Glomerular endothelial cell (primary cell): ENCODE results near the gene RLN2. TPM values are rescaled to one million over a fixed set of nuclear protein-coding genes. Genes with fewer than 3 reads are reported as not detected.
"Not testable (repeated sequence)": the region's sequence is repeated elsewhere in the genome, so short reads cannot be mapped to it uniquely, and the experiment has no call there.

Experiments used
- DNase-seq: peaks from one replicate; pipeline ENCODE4 v3.0.0-alpha.2; 2011; ENCODE audit warnings: low read depth, low spot score; ENCODE audit errors: extremely low read depth
- total RNA-seq: library from RNA; depleted of rRNA; stranded (reverse); fragments of >200 nt; gene quantifications from 2 replicates; pipeline ENCODE4 v1.2.3, GENCODE V29; 2015

The RLN2 gene, protein sequence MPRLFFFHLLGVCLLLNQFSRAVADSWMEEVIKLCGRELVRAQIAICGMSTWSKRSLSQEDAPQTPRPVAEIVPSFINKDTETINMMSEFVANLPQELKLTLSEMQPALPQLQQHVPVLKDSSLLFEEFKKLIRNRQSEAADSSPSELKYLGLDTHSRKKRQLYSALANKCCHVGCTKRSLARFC
- total RNA-seq: 0.68 TPM in 1 of 2 replicates, not detected in the other

DNA sequence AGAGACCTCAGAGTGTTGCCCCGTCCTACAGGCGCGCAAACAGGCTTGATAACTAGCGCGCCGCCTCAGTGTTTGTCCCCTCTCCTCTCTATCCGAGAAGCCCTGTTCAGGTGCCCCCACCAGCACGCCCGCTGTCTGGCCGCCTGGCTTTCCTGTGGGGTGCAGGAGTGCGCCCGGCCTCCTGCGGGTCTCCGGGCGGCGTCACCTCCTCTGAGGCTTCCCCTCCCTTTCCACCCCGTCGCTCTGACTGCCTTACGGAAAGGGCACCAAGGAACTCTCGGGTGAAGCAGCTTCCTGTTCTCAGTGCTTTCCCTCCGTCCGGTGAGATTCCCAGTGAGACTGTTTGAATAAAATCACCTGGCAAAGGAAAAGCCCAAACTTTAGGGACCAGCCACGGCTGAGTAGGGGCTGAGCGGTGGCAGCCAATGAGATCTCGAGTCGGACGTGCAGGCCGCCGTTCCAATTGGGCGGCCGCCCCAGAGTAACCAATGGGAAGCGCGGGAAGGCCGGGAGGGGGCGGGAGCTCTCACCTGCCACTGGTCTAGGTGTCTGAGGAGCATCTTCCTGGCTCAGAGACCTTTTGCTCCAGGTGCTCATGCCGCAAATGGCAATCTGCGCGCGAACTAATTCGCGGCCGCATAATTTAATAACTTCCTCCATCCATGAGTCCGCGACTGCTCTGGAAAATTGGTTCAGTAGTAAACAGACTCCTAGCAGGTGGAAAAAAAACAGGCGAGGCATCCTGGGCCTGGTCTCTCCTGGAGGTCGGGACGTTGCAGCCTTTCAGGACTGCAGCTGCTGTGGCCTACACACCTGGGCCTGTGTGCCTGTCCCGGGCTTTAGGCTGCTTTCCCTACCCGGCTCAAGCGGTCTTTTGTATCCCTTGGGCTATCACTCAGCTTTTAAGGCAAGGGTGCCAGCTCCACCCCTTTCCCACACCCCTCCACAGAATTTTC lies at the start of gene RLN2:
Gene RLN2 (minus strand): TSS at position 877 of the 956 bp plus-strand sequence. CDS start 136 bp downstream, at position 741.
- not testable (repeated sequence) for DNase-seq

DNA sequence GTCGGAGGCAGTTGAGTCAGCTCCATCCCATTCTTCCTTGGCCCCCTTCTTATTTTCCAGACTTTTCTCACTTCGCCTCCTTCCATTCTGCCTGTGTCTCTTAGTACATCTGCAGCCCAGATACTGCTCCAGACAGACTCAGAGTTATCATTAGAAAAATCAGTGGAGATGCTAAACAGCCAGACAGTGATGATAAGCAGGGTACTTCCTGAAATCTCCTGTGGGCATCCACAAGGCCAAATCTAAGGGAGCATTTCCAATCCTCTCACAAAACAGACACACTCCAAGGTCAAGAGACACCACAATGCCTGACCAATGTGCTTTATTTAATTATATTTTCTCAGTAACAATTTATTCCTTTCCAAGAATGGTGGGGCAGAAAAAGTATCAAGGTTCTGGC lies 49.7 kb upstream of the RLN2 start:
- no peak for DNase-seq

DNA sequence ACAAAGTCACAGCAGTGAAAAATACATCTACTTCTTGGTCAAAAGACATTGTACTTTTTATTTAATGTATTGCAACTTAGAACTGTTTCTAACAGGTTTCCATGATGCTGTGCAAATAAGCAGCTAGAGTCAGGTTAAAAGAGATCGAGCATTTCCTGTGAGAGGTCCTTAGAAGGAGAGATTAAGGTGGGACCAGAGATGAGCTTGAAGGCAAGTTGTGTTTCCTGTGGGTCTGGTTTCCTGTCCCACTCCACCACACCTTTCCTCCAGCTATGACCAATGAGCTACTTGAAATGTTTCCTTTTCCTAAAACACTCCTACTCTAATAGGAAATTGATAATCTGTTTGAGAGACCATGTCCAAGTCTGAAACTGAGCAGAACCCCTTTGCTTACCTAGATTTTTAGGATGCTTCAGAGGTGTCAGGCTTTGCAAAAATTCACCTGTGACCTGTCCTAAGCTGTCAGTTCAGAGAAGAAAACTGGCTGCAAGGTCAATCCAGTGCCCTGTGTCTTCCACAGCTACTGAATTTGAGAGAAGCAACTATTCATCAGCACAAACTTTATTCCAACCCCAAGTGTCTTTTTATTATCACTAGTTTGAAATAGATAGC lies 48.2 kb upstream of the RLN2 start:
- DNase-seq: no peak

DNA sequence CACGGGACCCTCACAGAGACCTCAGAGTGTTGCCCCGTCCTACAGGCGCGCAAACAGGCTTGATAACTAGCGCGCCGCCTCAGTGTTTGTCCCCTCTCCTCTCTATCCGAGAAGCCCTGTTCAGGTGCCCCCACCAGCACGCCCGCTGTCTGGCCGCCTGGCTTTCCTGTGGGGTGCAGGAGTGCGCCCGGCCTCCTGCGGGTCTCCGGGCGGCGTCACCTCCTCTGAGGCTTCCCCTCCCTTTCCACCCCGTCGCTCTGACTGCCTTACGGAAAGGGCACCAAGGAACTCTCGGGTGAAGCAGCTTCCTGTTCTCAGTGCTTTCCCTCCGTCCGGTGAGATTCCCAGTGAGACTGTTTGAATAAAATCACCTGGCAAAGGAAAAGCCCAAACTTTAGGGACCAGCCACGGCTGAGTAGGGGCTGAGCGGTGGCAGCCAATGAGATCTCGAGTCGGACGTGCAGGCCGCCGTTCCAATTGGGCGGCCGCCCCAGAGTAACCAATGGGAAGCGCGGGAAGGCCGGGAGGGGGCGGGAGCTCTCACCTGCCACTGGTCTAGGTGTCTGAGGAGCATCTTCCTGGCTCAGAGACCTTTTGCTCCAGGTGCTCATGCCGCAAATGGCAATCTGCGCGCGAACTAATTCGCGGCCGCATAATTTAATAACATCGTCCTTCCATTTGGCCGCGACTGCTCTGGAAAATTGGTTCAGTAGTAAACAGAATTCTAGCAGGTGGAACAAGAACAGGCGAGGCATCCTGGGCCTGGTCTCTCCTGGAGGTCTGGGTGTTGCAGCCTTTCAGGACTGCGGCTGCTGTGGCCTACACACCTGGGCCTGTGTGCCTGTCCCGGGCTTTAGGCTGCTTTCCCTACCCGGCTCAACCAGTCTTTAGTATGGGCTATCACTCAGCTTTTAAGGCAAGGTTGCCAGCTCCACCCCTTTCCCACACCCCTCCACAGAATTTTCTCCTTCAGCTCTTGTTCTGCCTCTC lies 34.8 kb upstream of the RLN2 start, which contains the start of gene RLN1:
Gene RLN1 (minus strand): TSS at position 885 of the 990 bp plus-strand sequence. CDS start 130 bp downstream, at position 755.
- not testable (repeated sequence) for DNase-seq

DNA sequence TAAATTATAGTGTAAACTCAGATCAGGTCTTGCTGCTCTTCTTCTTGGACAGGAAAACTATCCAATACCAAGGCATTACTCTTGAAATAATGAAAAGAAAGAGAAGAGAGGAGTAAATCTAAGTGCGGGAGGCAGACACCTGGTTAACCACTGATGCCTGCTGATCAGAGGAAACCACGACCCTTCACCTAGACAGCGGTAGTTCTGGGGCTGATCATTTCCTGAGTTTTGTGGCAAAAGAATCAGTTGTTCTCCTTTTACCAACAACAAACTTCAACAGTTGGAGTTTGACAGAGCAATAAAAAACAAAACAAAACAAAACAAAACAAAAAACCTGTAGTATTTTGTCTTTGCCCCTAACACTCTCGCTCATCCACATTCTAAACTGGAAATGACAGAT lies 32.2 kb upstream of the RLN2 start:
- DNase-seq: no peak

DNA sequence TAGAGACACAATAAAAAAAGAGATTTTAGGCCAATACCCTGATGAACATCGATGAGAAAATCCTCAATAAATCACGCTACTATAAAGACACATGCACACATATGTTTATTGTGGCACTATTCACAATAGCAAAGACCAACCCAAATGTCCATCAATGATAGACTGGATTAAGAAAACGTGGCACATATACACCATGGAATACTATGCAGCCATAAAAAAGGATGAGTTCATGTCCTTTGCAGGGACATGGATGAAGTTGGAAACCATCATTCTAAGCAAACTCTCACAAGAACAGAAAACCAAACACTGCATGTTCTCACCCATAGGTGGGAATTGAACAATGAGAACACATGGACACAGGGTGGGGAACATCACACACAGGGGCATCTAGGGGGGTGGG lies 26.8 kb upstream of the RLN2 start:
- not testable (repeated sequence) for DNase-seq

DNA sequence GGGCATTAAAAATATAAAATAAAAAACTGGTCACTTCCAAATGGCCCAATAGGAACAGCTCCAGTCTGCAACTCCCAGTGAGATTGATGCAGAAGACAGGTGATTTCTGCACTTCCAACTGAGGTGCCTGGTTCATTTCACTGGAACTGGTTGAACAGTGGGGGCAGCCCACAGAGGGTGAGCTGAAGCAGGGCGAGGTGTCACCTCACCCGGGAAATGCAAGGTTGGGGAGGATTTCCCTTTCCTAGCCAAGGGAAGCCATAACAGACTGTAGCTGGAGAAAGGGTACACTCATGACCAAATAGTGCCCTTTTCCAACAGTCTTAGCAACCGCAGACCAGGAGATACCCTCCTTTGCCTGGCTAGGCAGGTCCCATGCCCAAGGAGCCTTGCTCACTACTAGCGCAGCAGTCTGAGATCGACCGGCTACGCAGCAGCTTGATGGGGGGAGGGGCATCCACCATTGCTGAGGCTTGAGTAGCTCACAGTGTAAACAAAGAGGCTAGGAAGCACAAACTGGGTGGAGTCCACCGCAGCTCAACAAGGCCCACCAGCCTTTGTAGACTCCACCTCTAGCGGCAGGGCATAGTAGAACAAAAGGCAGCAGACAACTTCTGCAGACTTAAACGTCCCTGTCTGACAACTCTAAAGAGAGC lies 22.5 kb upstream of the RLN2 start:
- DNase-seq: no peak

DNA sequence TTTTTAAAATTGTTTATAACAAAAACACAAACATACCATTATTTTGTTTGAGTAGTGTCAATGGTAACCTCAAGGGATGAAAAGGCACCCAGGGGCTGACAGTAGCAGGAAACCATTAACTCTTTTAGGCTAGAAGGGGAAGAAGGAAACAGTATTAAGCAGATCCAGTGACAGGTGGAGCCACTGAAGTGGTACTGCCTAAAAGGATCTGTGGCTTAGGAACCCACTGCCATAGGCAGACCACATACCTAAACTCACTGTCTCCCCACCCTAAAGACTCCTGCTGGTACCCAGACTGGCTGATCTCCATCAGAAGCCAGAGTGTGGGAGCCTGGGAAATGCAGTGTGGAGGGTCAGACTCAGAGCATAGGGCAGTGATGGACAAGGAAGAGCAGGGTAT lies 21.7 kb upstream of the RLN2 start:
- no peak for DNase-seq

DNA sequence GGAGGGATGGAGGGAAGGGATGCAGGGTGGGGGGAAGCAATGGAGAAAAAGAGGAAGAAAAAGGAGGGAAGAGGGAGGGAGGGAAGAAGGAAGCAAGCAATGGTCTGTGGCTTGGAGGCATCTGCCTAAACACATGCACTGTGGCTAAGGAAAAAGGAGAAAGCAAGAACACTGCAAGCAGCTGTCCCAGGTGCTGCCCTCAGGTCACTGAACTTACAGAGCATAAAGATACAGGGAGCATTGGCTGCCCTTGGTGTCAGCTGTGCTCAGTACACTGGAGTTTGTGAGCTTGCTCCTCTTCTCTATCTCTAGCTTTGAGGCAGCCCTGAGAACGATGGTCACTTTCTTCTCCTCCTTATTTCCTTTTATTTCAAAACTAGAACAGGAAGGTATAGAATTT lies 17.1 kb upstream of the RLN2 start:
- not testable (repeated sequence) for DNase-seq

DNA sequence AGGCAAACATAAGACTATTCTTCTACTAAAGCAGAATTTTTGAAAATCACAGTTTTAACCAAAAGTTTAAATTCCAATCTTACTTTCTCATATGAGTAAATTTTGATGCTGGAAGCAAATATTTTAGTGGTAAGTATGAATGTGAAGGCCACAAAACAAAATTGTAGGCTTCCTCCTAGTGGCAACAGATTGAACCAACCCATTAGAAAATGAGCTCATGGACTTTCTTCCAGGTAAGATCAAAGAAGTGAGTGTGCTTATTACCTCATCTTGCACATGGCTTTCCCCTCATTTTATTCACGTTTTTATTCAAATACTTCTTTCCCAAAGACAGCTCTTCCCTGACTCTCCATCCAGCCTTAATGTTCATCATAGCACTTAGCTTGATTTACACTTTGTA lies 16.5 kb upstream of the RLN2 start:
- no peak for DNase-seq

DNA sequence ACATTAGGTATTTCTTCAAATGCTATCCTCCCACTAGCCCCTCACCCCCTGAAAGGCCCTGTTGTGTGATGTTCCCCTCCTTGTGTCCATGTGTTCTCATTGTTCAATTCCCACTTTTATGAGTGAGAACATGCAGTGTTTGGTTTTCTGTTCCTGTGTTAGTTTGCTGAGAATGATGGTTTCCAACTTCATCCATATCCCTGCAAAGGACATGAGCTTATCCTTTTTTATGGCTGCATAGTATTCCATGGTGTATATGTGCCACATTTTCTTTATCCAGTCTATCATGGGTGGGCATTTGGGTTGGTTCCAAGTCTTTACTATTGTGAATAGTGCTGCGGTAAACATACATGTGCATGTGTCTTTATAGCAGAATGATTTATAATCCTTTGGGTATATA lies 11.9 kb upstream of the RLN2 start:
- not testable (repeated sequence) for DNase-seq

DNA sequence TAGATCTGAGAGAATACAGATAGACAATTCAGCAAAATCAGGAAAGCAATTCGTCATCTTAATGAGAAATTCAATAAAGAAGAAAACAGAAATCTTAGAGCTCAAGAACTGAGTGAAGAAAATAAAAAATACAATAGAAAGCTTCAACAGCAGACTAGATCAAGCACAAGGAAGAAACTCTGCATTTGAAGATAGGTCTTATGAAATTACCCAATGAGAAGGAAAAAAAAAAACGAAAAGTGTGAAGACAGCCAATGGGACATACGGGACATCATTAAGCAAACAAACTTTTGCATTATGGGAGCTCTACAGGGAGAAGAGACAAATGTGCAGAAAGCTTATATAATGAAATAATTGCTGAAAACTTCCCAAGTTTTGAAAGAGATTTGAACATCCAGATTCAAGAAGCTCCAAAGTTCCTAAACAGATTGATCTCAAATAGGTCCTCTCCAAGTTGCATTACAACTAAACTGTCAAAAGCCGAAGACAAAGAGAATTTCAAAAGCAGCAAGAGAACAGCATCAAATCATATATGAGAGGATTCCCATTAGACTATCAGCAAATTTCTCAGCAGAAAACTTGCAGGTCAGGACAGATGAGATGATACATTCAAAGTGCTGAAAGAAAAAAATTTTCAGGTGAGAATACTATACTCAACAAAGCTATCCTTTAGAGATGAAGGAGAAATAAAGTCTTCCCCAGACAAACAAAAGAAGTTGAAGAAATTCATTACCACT lies 10.8 kb upstream of the RLN2 start:
- DNase-seq: no peak

DNA sequence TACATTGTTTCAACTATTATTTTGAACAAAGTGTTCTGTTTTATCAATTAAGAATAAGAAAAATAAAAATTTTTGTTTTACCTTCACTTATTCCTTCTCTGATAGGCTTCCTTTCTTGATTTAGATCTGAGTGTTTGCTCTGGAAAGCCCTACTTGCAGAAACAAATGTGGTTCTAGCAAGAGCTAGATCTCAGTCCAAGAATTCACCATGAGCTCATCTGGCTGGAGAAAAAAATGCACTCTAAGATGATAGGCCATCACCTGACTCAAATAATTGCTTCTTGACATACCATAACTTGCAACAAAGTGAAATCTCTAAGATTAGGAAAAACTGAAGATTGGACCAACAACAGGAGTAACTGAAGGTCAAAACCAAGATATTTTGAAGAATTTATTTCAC lies 6.3 kb upstream of the RLN2 start:
- no peak for DNase-seq

DNA sequence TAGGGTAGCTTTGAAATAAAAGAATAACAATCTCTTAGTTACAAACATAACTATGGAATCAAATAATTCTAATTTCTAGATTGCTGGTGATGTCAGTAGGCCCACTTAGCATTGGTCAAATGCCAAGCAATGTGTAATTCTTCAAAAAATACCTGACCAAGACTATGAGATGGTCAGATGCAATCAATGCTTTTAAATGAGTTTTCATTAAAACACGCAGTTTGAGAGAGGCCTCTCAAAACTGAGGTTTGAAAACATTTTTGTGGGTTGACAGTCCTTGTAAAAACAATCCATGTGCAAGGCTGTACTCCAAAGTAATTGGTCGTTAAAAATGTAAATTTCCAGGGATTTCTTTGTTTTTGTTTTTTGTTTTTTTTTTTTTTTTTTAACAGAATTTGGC lies 1.2 kb upstream of the RLN2 start:
- no peak for DNase-seq

DNA sequence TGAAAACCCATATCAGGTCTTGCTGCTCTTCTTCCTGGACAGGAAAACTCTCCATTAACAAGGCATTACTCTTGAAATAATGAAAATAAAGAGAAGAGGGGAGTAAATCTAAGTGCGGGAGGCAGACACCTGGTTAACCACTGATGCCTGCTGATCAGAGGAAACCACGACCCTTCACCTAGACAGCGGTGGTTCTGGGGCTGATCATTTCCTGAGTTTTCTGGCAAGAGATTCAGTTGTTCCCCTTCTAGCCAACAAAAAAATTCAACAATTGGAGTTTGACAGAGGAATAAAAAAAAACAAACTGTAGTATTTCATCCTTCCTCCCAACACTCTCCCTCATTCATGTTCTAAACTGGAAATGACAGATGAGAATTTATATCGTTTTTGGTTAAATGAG lies 3.0 kb downstream of the RLN2 start:
- DNase-seq: no peak

DNA sequence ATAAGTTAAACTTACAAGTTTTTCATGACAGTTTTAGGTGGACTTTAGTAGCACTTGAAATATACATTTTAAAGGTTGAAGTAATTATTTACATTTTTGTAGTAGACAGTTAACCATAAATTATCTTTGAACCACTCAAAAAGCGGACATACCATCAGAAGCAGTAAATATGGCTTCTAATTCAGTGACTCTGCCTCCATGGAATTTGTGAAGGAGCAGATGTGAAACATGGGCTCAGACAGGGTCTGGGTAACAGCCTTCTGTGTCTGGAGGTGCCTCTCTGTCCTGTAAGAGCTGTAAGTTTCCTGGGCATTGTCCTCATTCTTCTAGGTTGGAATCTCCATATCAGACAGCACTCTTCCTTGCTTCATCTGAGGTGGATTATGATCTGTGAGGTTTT lies 12.4 kb downstream of the RLN2 start:
- no peak for DNase-seq

DNA sequence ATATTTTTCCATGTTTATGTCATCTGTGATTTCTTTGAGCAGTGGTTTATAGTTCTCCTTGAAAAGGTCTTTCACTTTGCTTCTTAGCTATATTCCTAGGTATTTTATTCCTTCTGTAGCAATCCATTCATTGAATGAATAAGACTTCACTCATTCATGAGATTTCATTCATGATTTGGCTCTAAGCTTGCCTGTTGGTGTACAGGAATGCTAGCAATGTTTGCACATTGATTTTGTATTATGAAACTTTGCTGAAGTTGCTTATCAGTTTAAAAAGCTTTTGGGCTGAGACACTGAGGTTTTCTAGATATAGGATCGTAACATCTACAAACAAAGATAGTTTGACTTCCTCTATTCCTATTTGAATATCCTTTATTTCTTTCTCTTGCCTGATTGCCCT lies 15.9 kb downstream of the RLN2 start:
- DNase-seq: no peak

DNA sequence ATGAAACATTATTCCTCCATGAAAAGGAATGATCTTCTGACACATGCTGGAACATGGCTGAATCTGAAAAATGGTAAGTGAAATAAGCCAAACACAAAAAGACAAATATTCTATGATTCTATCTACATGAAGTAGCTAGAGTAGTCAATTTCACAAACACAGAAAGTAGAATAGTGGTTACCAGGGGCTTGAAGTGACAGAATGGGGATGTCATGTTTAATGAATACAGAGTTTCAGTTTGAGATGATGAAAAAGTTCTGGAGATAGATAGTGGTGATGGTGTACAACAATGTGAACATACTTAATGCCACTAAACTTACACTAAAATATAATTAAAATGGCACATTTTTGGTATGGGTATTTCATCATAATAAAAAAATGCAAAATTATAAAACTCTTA lies 18.3 kb downstream of the RLN2 start:
- no peak for DNase-seq

DNA sequence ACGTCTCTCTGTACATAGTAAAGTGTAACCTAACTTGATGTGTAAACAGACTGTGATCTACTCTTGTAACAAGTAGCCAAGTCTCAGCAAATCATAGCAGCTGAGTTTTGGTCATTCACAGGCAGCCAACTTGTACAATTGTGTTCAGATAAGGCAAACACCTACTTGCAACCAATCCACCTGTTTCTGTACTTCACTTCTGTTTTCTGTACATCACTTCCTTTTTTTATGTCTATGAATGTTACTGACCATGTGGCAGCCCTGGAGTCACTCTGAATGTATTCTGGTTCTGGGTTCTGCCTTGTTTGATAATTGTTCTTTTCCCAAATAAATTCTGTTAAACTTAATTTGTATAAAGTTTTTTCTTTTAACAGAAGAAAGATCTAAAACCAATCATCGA lies 26.0 kb downstream of the RLN2 start:
- no peak for DNase-seq
